ENCODE results near the gene ZNF814.
"Not testable (repeated sequence)": the region's sequence is repeated elsewhere in the genome, so short reads cannot be mapped to it uniquely, and the experiment has no call there.

ZNF814 gene

GRCh38 chr19:57888560-57889231 is at the start of gene ZNF814:
TSS of gene ZNF814 (minus strand) at chr19:57889037. CDS start at chr19:57888802, 235 bp downstream.
- FAIRE-seq (peak; percentile 84), DNase-seq (ENCODE audit: extremely low spot score, insufficient read length, low read depth) (no peak)

GRCh38 chr19:57935731-57936130 is 46.9 kb upstream of the ZNF814 start:
- FAIRE-seq = no peak
- DNase-seq (ENCODE audit: extremely low spot score, insufficient read length, low read depth) = no peak

GRCh38 chr19:57934820-57935665 is 46.2 kb upstream of the ZNF814 start, which contains the start of gene ZNF418:
TSS of gene ZNF418 (minus strand) at chr19:57935402. CDS start at chr19:57933822, 1,580 bp downstream.
- DNase-seq (ENCODE audit: extremely low spot score, insufficient read length, low read depth) = no peak
- no peak for FAIRE-seq

DNA sequence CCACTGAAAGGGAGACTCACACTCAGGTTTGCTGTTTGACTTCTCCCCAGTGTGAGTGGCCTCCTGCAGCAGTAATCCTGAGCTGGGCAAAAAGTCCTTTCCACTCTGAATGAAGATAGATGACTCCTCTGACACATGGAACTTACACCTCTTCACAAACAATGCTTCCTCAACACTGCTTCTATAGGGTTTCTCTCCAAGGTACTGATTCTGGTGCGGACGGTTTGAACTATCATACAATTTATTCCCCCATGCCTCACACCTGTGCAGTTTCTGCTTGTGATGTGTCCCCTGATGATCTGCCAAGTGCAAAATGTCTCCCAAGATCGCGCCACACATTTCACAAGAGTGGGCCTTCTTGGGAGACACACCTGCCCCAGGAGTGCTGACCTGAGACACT is 38.8 kb upstream of the ZNF814 start:
- no peak for DNase-seq (ENCODE audit: extremely low spot score, insufficient read length, low read depth)
- FAIRE-seq = no peak

- FAIRE-seq (peak; percentile 99), DNase-seq (ENCODE audit: extremely low spot score, insufficient read length, low read depth) (peak; percentile 74)
These were observed 27.5 kb upstream of the ZNF814 start, which contains the start of gene ZNF417 for GRCh38 chr19:57916168-57916995. TSS of gene ZNF417 (minus strand) at chr19:57916592. CDS start at chr19:57916411, 181 bp downstream.

DNA sequence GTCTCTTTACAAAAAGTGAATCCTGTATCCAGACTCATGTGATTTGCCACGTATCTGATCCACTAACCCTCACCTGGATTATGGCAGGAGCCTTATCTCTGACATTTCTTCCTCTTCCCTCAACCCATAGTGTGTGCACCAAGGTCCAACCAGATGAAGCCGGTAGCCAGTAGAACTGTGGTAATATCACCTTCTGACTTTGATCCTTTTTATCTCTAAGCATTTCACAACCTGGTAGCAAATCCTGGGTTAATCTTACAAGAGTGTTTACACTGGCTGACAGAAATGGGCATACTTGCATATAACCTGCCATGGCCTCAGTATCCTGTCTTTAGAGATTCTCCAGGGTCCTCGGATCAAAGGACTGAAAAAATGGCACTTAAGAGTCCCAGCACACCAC is 25.7 kb upstream of the ZNF814 start:
- FAIRE-seq (no peak), DNase-seq (ENCODE audit: extremely low spot score, insufficient read length, low read depth) (no peak)

DNA sequence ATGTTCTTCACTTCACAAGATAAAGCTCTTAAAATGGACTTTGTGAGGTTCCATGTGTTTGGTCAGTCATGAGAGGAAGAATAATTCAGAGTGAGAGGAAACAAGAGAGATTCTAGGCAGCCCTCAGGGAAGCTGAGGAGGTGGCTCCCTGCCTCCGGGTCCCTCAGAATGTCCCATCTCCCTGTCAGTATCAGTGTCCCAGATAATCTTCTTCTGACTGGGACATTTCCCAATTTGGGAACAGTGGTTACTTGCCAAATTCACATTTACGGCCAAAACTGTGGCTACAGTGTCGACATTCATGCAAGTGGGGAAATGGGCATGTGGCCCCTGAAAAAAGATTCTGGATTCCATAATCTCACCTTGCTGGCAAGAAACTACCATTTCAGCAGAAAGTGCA is 18.6 kb upstream of the ZNF814 start:
- DNase-seq (ENCODE audit: extremely low spot score, insufficient read length, low read depth) (no peak), FAIRE-seq (no peak)

DNA sequence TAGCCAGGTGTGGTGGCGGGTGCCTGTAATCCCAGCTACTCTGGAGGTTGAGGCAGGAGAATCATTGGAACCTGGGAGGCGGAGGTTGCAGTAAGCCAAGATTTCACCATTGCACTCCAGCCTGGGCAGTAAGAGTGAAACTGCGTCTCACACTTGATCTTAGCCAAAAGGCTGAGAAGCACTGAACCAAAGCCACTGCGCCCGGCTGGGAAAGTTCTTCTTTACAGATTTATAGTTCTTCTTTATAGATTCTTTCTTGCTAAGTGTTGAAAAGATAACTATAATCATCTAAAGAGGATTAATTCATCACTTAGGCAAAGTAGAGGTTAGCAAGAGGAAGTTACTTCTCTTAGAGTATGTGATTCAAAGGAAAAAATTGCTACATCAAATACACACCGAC is 16.4 kb upstream of the ZNF814 start:
- DNase-seq (ENCODE audit: extremely low spot score, insufficient read length, low read depth) (no peak), FAIRE-seq (no peak)

DNA sequence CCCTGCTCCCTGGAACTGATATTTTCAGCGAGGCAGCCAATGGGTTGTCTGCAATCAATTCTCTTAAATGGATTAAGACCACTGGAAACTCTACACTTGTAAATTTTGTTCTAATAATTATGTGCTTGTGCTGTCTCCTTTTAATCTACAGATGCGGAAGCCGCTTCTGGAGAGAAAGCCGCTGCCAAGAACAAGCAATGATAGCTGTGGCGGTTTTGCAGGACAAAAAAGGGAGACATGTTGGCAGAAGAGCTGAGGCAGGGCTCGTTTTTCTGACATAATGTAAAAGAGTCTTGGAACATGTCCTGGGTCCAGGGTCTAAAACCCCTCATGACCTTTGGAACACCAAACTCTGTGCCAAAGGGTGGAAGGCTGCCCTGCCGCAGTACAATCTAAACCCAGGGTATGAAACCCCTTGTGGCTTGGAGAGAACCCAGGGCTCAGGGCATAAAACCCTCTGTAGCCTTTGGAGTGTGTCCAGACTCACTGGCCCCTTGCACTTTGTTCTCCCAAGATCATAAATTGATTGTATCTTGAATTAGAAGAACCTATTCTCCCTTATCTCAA is 14.9 kb upstream of the ZNF814 start:
- DNase-seq (ENCODE audit: extremely low spot score, insufficient read length, low read depth) = no peak
- FAIRE-seq = no peak

DNA sequence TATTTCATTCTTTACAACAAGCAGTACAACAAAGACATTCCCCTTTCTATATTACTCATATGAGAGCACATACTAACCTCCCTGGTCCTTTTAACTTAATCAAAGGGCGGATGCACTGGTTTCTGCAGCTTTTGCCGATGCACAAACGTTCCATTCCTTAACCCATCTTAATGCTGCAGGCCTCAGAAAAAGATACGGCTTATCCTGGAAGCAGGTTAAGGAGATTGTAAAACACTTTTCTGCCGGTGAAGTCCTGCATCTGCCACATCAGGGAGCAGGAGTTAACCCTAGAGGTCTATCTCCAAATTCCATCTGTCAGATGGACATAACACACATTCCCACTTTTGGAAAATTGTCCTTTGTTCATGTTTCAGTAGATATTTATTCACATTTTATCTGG is 11.5 kb upstream of the ZNF814 start:
- no peak for DNase-seq (ENCODE audit: extremely low spot score, insufficient read length, low read depth)
- no peak for FAIRE-seq

DNA sequence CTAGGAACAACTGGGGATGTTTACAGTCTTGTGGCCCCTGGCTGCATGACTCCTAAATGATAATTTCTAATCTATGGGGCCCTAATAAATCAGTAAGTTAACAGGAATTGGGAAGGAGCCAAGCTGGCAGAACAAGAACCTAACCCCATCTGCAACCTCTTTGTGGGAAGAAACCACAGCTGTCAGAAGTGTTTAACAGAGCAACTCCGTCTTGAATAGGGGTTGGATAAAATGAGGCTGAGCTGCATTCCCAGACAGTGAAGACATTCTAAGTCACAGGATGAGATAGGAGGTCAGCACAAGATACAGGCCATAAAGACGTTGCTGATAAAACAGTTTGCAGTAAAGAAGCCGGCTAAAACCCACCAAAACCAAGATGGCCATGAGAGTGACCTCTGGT is 1.9 kb upstream of the ZNF814 start:
- FAIRE-seq; DNase-seq (ENCODE audit: extremely low spot score, insufficient read length, low read depth): not testable (repeated sequence)

- DNase-seq (ENCODE audit: extremely low spot score, insufficient read length, low read depth) (no peak), FAIRE-seq (no peak)
These were observed 704 bp downstream of the ZNF814 start for GRCh38 chr19:57888107-57888559.

GRCh38 chr19:57887195-57887941 is 1.5 kb downstream of the ZNF814 start:
- FAIRE-seq = no peak
- no peak for DNase-seq (ENCODE audit: extremely low spot score, insufficient read length, low read depth)

- no peak for DNase-seq (ENCODE audit: extremely low spot score, insufficient read length, low read depth)
- FAIRE-seq = no peak
These were observed 2.8 kb downstream of the ZNF814 start for GRCh38 chr19:57886046-57886445.

- DNase-seq (ENCODE audit: extremely low spot score, insufficient read length, low read depth); FAIRE-seq: not testable (repeated sequence)
These were observed 14.7 kb downstream of the ZNF814 start for GRCh38 chr19:57873883-57874799.

DNA sequence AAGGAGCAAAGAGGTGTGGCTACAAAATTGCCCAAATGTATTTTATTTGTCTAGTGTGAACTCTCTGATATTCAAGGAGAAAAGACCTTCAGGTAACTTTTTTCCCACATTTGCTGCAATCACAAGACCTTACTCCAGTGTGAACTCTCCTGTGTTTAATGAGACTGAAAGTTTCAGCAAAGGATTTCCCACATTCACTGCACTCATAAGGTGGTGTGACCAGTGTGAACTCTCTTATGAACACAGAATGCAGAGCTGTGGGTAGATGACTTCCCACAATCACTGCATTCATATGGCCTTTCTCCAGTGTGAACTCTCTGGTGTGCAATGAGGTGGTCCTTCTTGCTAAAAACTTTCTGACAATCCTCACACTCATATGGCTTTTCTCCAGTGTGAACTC is 16.4 kb downstream of the ZNF814 start:
- FAIRE-seq (no peak), DNase-seq (ENCODE audit: extremely low spot score, insufficient read length, low read depth) (no peak)

DNA sequence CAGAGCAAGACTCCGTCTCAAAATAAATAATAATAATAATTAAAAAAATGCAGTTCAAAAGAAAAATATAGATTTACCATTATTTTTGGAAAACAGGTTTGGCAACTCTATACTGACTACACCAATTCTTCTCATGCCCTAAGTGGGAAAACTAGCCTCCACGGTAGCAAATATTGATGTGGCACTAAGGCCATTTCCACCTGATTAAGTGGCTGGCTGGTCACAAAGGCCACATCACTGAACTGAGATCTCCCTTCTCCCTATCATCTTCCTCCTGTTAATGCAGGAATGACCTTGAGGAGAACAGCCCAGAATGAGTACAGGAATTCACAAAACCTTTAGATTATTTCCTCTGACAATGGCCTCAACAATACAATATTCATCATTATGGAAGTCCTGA is 18.6 kb downstream of the ZNF814 start:
- FAIRE-seq (no peak), DNase-seq (ENCODE audit: extremely low spot score, insufficient read length, low read depth) (no peak)

DNA sequence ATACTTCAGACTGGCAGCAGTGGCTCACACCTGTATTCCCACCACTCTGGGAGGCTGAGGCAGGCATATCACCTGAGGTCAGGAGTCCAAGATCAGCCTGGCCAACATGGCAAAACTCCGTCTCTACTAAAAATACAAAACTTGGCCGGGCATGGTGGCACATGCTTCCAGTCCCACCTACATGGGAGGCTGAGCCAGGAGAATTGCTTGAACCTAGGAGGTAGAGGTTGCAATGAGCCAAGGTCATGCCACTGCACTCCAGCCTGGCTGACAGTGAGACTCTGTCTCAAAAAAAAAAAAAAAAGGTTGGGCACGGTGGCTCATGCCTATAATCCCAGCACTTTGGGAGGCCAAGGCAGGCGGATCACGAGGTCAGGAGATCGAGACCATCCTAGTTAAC is 19.2 kb downstream of the ZNF814 start:
- DNase-seq (ENCODE audit: extremely low spot score, insufficient read length, low read depth); FAIRE-seq: not testable (repeated sequence)
